ENCODE data around the gene MRGPRX4. TPM values are rescaled to one million over a fixed set of nuclear protein-coding genes. Genes with fewer than 3 reads are reported as not detected.

The MRGPRX4 gene
- total RNA-seq, 1 experiment from 2014 or later = not detected

DNA sequence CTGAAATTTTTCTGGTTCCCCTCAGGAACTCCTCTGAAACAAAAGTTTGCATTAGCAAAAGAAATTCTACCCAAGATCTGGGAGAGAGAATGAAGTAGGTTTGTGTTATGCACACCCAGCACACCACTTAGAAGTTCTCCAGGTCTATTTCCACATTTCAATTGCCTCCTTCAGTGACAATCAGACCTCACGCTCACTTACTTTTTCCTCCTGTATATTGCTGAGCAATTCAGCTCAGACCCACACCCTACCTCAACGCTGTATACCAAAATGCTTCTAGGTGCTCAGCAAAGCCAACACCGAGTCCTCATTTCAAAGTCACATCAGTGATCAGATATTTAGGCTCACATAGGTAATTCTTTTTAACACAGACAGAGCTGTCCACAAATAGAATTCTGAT lies 21.1 kb upstream of the MRGPRX4 start:
- intact Hi-C loops (cut with micrococcal nuclease; ENCODE audit: unreplicated experiment) = no loop called here

GRCh38 chr11:18168372-18168771 lies 4.3 kb upstream of the MRGPRX4 start:
- TF ChIP-seq, protein P1, sequence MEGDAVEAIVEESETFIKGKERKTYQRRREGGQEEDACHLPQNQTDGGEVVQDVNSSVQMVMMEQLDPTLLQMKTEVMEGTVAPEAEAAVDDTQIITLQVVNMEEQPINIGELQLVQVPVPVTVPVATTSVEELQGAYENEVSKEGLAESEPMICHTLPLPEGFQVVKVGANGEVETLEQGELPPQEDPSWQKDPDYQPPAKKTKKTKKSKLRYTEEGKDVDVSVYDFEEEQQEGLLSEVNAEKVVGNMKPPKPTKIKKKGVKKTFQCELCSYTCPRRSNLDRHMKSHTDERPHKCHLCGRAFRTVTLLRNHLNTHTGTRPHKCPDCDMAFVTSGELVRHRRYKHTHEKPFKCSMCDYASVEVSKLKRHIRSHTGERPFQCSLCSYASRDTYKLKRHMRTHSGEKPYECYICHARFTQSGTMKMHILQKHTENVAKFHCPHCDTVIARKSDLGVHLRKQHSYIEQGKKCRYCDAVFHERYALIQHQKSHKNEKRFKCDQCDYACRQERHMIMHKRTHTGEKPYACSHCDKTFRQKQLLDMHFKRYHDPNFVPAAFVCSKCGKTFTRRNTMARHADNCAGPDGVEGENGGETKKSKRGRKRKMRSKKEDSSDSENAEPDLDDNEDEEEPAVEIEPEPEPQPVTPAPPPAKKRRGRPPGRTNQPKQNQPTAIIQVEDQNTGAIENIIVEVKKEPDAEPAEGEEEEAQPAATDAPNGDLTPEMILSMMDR (IDR thresholded peaks at IDR 0.05; ENCODE audit: unreplicated experiment) = no peak
- H3K4me1 Mint-ChIP-seq (ENCODE audit: low read depth, unreplicated experiment) = no peaks in the 10 kb centered on the region
- H3K36me3 Mint-ChIP-seq (ENCODE audit: insufficient read depth, unreplicated experiment) = no peaks in the 10 kb centered on the region
- CTCF ChIA-PET = interaction anchor here (0.6 kb wide), 1 partner anchor 16 kb away, joined by 4 read pairs; no protein-coding TSS in a partner anchor
- no peak for DNase-seq
- peaks cover 46% of the 10 kb centered on the region for H3K27me3 Mint-ChIP-seq (ENCODE audit: unreplicated experiment)
- intact Hi-C loops (cut with micrococcal nuclease; ENCODE audit: unreplicated experiment) = no loop called here
- no TSS peak for BruUV-seq (replicated peaks)
- no peak overlapping the region for H3K27ac Mint-ChIP-seq (ENCODE audit: unreplicated experiment)
- H3K9me3 Mint-ChIP-seq (ENCODE audit: low read depth, unreplicated experiment) = peaks cover 3% of the 10 kb centered on the region
- H3K4me3 Mint-ChIP-seq (ENCODE audit: low read depth, unreplicated experiment) = no peak overlapping the region

More for the DNA sequence above, 21.1 kb upstream of the MRGPRX4 start:
- DNase-seq = no peak
- TF ChIP-seq, protein P1 (IDR thresholded peaks at IDR 0.05; ENCODE audit: unreplicated experiment) = no peak
- H3K27me3 Mint-ChIP-seq (ENCODE audit: unreplicated experiment) = peaks cover 54% of the 10 kb centered on the region
- no peaks in the 10 kb centered on the region for H3K36me3 Mint-ChIP-seq (ENCODE audit: insufficient read depth, unreplicated experiment)
- no peak overlapping the region for H3K4me3 Mint-ChIP-seq (ENCODE audit: low read depth, unreplicated experiment)
- H3K27ac Mint-ChIP-seq (ENCODE audit: unreplicated experiment) = no peak overlapping the region
- H3K9me3 Mint-ChIP-seq (ENCODE audit: low read depth, unreplicated experiment) = peaks cover 4% of the 10 kb centered on the region
- no TSS peak for BruUV-seq (replicated peaks)
- no peaks in the 10 kb centered on the region for H3K4me1 Mint-ChIP-seq (ENCODE audit: low read depth, unreplicated experiment)
- CTCF ChIA-PET = no interaction called here

DNA sequence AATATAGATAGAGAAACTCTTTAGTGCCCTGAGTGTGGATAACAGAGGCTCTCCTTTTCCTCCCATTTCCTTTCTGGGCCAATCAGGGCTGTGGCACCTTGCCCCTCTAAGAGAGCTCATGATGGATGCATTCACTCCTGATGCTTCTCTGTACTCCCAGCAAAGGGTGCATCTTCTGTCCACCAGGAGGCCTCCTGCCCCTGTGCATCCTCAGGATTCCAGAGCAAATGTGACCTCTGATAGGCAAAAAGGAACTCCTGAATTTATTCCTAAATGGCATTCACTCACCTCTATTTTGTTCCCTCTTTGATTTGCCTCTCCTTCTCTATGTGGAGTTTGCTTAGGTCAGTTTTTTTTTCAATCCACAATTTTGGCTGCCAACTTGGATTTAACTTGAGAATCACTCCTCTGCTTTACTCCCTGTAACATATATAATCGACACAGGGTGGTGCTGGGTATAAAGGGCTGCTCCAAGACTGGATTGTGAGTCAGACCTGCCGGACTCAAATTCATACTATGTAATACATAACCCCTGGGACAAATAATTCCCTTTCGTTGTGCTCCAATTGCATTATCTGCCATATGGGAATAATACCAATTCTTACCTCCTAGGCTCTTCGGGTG lies 1.1 kb upstream of the MRGPRX4 start:
- intact Hi-C loops (cut with micrococcal nuclease; ENCODE audit: unreplicated experiment) = no loop called here
- Mint-ChIP-seq H3K4me3 (ENCODE audit: low read depth, unreplicated experiment) (no peak overlapping the region), H3K4me1 (ENCODE audit: low read depth, unreplicated experiment) (no peaks in the 10 kb centered on the region), H3K27me3 (ENCODE audit: unreplicated experiment) (peaks cover 69% of the 10 kb centered on the region), H3K27ac (ENCODE audit: unreplicated experiment) (no peak overlapping the region), H3K36me3 (ENCODE audit: insufficient read depth, unreplicated experiment) (no peaks in the 10 kb centered on the region), H3K9me3 (ENCODE audit: low read depth, unreplicated experiment) (peaks cover 3% of the 10 kb centered on the region)
- DNase-seq = peak; percentile 28
- TF ChIP-seq, protein P1 (IDR thresholded peaks at IDR 0.05; ENCODE audit: unreplicated experiment) = peak; percentile 49
- BruUV-seq (replicated peaks) = no TSS peak
- CTCF ChIA-PET = interaction anchor here (0.9 kb wide), 1 partner anchor 33 kb away, joined by 3 read pairs; no protein-coding TSS in a partner anchor

- BruUV-seq (replicated peaks) = no TSS peak
- Mint-ChIP-seq H3K9me3 (ENCODE audit: low read depth, unreplicated experiment) (no peaks in the 10 kb centered on the region), H3K4me3 (ENCODE audit: low read depth, unreplicated experiment) (no peak overlapping the region), H3K4me1 (ENCODE audit: low read depth, unreplicated experiment) (no peaks in the 10 kb centered on the region), H3K27me3 (ENCODE audit: unreplicated experiment) (peaks cover 72% of the 10 kb centered on the region), H3K36me3 (ENCODE audit: insufficient read depth, unreplicated experiment) (no peaks in the 10 kb centered on the region), H3K27ac (ENCODE audit: unreplicated experiment) (no peak overlapping the region)
- CTCF ChIA-PET = no interaction called here
- no peak for DNase-seq
- TF ChIP-seq, protein P1 (IDR thresholded peaks at IDR 0.05; ENCODE audit: unreplicated experiment) = no peak
- intact Hi-C loops (cut with micrococcal nuclease; ENCODE audit: unreplicated experiment) = no loop called here
Measured at GRCh38 chr11:18173225-18173866, 709 bp downstream of the MRGPRX4 start.

Measured in Calu3 (cell line).